ENCODE measurements around the gene PHF2.

Gene PHF2

DNA sequence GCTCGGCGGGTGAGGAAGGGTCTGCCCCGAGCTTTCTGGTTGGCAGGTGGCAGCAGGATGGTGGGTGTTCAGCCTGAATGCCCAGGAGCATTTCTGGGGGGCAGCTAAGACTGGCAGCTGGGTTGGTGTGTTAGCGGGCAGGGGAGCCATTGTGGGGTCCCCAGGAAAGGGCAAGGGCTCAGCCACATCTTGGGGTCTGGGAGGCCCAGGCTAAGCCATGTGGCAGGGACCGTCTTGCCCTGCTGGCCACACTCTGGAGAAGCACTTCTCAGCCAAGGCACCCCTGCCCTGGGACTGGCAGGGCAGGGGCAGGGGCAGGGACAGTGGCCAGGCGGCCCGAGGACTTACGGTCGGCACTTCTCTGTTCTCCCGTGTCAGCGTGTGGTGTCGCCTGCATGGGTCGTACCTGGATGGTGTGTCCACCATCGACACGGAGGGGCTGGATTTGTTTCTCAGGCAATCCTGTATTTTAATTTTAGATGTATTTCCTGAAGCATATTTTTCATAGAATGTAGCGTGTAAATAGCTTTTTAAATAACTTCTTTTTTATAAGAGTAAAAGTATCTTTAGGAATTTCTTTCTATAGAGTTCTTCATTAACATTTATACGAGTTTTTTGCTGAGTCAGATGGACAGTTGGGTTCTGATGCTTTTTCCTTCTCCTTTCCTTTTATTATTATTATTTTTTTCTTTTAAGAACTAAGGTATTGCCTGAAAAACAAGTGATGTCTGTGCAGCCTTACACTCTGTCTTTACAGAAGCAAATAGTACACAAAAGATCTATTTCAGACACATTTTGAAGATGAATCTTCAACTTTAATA, 102.0 kb downstream of the PHF2 start:
- DNase-seq (ENCODE audit: low read depth), result no peak

DNA sequence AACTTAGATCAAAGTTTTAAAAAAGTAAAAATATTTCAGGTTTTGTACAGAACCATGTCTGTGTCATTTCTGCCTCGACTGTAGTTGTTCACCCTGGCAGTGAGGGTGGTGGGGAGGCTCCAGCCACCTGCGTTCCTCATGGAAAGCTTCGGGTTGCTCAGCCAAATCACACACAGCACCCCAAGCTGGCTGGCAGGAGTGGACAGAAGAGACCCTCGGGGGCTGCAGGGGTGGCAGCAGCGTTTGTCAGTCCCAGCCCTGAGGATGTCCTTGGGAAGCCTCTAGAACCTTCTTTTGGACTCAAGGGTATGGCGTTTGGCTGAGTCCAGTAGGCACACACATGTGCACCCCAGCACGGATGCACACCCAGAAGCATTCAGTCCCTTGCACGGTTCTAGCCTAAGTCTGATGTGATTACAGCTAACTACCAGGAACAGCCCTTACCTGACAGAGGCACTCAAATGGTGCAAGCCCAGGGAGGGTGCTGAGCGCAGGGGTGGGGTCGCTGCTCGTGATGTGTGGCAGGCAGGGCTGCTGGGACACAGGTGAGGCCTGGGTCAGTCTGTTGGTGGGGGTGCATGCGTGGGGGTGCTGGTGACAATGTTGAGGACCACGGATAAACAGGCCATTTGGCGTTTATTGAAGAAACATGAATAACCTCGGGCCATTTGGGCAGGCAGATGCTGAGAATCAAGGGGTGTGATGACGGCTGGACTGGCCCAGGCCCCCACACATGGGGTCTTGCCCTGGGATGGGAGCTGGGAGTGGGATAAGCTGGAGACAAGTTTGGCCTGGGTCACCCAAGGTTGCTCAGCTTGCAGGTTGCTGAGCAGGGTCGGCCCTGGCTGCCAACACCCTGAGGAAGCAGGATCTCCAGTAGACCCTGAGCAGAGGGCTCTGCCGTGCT, 103.4 kb downstream of the PHF2 start:
- no peak for DNase-seq (ENCODE audit: low read depth)

DNA sequence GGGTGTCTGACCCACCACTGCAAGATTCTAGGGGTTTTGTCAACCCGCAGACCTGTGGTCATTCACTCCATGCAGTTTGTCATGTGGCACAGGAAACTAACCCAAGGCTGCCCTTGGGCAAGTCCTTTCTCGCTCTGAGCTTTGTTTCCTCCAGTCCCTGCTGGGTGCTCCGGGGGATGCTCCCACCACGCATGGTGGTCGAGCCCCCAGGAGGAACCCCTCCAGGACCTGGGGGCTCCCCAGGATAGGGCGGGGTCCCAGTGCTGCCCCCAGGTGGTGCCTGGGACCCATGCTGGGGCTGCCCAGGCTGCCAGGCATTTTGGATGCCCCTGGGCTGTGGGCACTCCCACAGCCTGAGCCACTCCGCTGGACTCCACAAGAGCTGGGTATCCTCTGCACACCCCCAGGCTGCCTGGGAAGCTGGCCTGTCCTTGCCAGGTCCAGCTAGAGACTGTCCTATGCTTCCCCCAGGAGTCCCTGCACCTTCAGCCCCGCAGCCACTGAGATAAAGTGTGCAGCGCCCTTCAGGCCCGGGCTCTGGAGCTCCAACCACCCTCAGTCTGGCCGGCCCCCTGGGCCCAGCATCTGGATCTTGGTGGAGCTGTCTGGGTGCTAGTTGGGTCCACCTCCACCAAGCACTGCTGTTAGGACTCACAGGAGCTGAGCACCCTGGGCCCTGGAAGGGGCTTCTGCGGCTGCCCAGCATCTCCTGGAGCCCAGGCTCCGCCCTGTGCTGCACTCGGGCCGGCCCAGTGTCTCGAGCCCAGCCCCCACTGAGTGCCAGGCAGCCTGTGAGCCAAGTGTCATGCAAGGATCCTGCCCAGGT, 104.3 kb downstream of the PHF2 start:
- no peak for DNase-seq (ENCODE audit: low read depth)

DNA sequence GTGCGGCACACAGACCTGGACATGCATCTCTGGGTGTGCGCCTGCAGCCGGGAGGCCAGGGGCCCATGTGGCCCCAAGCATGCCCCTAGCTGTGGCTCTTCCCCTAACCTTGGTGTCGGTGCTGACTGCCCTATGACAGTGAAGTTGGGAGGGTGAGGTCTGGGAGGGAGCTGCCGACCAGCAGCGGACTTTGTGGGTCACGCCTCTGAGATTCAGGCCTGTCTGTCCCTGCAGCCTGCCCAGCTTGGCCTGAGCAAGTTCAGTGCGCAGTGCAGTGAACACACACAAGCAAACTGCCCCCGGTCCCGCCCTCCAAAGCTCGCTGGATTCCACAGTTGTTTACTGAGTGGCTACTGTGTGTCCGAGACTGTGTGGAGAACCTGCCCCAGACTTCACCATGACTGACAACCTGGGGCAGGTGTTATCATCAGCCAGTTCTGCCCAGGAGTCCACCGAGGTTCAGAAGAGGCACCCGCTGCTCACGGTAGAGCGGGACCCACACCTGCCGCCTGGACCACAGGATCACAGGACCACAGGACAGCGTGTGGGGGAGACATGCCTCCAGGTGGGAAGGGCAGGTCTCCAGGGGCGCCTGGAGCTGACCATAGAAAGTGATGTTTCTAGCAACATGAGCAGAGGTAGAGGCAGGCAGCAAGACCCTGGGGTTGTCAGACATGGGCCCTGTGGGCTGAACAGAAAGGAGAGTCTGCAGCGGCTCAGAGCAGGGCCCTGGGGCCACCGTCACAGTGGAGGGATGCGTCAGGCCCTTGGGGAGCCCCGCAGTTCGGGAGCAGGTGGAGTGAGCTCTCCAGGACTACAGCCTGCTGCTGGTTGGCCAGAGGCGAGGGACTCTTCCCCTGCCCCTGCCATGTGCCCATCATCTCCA, 105.1 kb downstream of the PHF2 start:
- no peak for DNase-seq (ENCODE audit: low read depth)

DNA sequence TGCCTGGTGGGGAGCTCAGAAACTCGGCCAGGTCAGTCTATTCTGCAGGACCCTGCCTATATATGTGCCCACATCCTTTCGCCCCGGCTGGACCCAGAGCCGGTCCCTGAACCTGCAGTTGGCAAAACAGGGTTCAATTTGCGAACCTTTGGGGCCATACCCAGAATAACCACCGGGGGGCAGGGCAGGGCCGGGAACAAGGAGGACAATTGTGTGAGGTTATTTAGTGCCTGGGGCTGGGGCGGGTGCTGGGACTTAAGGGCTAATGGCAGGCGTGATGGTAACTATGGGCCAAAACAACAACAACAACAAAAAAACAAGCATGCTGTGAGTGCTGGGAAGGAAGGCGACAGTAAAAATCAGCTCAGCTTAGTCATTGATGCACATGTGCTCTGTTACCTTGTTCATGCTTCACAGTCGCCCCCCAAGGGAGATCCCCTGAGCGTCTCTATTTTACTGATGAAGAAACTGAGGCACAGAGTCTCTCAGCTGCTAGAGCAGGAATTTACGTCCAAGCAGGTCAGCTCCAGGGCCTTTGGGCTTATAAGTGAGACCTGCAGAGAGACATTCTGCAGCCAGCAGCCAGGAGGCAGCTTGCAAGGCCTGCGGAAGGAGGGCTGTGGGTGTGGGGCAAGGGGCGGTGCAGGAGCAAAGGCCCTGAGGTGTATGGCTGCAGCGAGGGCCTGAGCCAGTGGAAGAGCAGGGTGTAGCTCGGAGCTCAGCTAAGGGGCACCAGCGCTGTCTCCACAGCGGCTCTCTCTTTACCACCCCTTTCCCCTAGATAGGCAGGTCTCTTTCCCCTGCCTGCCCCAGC, 106.0 kb downstream of the PHF2 start:
- DNase-seq (ENCODE audit: low read depth), result no peak

DNA sequence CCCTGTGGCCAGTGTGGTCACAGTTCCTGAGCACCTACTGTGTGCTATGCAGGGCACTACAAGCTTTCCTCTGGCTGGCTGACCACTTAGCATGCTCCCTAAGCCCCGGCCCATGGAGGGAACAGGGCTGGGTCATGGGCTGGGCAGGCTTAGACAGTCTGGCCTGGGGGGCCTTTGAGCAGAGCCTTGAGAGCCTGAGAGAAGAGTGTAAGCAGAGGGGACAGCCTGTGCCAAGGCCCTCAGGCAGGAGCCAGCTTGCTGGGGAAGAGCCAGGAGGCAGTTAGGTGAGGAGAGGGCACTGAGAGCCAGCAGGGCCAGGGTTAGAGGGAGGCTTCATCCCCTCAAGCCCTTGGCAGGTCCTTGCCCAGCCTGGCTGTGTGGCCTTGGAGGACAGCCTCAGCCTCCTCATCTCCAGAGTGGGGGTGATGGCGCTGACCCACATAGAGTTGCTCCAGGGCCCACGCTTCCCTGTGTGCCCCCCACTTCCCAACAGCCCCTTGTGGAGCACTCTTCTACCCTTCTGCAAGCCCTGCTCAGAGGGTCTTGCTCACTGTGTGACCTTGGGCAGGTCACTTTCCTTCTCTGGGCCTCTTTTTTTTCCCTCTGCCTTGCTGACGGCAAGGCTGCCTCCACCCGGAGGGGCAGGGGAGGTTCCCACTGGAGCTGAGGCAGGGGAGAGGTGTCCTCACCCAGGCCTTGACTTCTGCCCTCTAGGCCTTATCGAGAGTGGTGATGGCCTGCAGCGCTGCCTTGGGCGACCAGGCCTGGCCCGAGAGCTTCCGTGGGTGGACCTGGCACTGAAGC, 107.1 kb downstream of the PHF2 start:
- no peak for DNase-seq (ENCODE audit: low read depth)

DNA sequence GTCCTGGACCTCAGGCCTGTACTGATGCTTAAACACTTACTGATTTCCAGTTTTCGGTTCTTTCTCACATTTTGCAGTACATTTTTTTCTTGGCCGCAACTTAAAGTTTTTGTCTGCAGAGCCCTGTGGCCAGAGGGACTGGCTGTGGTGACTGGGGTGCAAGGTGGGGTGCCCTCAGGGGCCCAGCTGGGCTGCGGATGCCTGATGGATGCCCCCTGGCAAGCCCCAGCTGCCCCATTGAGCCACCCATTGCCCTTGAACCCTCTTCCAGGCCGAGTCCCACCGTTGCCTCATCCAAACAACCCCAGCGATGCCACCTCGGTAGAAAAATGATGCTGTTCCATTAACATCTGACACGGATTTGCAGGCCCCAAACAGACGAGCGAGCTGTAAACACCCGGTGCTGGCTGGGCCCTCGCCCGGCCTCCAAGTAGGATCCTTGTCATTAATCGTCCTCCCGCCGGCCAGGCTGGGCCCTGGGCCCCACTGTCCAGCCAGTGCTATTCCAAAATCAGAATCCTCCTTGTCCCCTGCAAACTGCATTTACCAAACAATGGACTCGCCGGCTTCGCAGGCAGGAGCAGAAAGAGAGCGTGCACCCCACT, 107.9 kb downstream of the PHF2 start:
- DNase-seq (ENCODE audit: low read depth), result no peak

DNA sequence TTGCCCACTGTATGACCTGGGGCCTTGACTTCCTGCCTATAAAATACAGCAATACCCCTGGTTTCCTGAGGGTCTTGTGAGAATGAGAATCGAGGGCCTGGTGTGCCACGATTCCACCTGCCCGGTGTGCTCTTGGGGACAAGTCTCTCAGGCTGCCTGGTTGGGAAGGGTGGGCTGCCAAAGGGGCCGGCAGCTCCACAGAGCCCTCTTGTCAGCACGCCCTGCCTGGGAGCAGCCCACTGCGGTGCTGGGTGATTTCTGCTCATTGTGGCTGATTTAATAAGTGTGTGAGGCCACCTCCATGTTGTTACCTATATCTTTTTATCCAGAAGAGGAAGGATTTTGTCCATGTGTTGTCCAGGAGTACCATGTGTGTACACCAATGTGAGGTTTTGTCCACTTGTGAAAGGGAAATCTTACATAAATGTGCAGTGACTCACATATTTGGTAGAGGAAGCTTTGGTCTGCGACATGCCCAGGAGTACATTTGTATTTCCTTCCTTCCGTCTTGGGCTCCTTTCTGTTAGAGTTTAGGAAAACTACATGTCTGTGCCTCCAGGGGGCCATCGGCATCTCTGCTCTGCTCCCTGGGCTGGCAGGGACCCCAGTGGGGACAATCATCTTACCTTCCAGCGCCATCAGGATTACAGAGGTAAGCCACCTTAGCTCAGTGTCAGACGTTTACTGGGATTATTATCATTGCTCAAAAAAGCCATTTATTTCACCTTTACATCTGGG, 108.6 kb downstream of the PHF2 start:
- DNase-seq (ENCODE audit: low read depth), result no peak

DNA sequence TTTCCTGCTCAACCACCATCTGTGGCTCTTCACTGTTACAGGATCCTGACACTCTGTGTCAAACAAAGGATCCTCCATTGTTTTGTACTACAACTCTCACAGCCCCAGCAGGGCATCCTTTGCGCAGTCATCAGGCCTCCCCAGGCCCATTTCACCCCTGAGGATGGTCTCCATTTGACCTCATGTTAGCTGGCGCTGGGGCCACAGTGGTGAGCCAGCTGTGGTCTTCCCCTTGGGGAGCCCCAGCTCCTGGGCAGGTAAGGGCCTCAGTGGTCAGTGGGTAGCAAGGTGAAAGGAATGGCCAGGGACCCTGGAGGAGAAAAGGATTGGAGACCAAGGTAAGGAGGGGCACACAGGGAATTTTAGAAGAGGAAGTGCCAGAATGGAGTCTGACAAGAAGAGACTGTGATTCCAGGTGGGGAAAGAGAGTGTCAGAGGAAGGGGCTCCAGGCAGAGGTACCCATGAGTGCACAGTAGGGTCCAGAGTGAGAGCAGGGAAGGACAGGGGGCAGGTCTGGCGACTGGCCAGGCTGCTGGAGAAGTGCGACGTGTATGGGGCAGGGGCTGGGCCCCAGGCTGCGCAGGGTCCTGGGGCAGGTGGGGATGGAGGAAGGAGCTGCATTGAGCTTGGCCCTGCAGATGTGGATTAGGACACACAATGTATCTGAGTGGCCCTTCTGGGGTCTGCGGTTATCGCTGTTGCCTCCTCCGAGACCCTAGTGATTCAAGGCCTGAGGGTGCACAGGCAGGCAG, 109.9 kb downstream of the PHF2 start:
- DNase-seq (ENCODE audit: low read depth), result no peak

DNA sequence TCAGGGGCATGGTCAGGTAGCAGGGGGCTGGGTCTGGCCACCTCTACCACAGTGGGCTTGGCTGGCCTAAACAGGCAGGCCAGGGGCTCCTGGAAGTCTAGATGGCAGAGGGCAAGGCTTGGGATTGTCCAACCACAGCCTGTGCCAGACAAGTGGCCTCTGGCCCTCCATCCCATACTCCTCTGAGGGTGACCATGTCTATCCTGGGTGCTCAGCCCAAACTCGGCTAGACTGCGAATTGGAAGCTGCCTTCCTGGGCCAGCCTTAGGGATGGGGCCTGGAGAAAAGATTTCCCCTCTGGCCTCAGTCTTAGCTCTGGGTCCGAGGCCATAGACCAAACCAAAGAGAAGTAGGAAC, 110.5 kb downstream of the PHF2 start:
- no peak for DNase-seq (ENCODE audit: low read depth)

DNA sequence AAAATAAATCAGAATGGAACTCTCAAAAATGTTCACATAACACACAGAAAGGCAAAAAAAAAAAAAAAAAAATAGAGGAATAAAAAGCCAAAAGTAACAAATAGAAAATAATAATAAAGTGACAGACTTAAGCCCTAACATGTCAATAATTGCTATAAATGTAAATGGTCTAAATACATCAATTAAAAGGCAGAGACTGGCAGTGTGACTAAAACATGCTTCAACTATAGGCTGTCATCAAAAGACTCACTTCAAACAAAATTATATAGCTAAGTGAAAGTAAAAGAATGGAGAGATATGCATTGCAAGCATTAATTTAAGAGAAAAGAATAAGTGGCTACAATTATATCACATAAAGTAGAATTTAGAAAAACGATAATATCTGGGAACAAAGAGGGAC, 114.2 kb downstream of the PHF2 start:
- DNase-seq (ENCODE audit: low read depth), result no peak

DNA sequence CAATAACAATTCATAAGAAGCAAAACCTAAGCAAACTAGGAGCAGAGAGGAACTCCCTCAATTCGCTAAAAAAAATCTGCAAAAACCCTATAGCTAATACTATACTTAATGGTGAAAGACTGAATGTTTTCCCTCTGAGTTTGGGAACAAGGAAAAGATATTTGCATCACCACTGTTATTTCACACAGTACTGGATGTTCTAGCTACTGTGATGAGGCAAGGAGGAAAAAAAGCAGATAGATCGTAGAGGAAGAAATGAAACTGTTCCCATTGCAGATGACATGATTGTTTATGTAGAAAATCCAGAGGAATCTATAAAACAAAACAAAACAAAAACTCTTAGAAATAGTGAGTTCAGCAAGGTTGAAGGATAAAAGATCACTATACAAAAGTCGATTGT, 116.7 kb downstream of the PHF2 start:
- no peak for DNase-seq (ENCODE audit: low read depth)

DNA sequence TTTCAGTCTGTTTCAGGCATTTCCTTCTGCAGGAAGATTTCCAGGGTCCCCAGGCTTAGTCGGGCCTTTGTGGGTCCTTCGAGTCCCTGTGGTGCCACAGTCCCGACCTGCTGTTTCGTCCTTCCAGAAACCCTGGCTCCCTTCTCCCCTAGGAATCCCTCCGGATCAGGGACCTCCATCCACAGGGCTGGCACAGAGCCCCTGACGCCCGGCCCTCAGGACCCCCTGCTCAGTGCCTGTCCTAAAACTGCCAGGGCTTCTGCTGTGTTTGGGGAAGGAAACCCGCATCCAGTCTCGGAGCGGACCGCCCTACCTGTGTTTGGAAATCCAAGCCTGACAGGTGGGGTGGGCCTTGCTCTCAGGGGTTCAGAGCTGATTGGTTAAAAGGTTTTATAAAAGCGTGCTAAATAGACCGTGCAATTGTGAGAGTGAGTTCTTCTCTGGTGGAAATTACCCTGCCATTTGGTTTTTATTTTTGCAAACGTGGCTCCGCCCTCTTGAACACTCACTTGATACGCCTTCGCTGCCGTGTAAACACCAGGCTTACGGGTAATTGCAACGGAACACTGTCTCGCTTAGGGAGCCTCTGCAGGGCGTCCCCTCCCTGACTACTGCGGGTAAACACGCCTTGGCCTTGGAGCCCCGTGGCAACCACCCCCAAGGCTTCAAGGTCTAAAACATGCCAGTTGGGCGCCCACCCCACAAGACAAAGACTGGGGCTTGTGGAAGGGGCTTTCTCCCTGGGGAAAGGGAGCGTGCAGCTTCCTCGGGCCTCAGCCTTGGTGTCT, 121.2 kb downstream of the PHF2 start:
- no peak for DNase-seq (ENCODE audit: low read depth)

DNA sequence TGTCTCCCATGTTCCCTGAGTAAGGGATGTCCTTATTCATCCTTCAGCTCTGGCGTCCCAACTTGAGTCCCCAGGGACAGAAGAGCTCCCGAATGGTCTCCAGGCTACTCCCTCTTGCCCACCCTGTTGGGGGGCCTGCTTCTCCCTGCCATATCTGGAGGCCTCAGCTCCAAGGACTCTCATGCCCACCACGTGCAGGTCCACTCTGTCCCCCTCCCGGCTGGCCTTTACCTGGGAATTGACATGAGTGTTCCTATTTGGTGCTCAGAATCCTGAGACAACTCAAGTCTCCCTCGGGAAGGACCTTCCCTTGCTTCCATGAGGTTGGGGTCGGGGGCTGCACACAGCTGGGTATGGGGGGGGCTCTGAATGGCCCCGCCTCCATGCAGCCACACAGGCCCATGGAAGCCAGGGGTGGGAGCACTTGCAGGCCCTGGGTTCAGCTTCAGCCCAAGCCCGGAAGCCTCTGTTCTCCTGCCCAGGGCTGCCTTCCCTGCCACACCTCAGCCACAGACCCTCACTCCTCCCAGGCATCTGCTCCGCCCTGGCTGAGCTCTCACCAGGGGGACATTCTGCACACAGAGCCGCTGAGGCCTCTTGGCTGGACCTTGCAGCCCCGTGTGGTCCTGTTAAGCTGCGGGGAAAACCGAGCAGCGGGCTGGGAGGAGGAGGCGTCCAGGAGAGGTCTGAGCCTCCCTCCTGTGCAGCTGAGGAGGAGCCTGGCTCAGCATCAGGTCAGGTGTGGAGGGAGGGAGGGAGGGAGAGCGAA, 121.9 kb downstream of the PHF2 start:
- no peak for DNase-seq (ENCODE audit: low read depth)

DNA sequence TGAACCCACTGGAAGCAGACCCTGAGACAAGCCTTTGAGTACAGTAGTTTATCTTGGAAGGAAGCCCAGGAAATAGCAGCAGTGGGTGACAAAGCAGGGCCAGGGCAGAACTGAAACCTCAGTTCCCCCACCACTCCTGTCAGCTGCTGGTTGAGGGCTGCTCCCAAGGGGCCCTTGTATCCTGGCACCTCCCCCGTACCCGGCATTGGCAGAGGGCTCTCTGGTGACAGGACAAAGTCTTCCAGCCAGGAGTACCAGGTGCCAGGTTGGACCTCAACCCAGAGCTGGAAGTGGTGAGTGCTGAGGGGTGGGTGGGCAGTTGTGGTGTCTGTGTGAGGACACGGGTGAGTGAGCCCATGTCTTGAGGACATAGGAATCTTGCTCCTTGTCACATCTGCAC, 123.3 kb downstream of the PHF2 start:
- DNase-seq (ENCODE audit: low read depth), result no peak

DNA sequence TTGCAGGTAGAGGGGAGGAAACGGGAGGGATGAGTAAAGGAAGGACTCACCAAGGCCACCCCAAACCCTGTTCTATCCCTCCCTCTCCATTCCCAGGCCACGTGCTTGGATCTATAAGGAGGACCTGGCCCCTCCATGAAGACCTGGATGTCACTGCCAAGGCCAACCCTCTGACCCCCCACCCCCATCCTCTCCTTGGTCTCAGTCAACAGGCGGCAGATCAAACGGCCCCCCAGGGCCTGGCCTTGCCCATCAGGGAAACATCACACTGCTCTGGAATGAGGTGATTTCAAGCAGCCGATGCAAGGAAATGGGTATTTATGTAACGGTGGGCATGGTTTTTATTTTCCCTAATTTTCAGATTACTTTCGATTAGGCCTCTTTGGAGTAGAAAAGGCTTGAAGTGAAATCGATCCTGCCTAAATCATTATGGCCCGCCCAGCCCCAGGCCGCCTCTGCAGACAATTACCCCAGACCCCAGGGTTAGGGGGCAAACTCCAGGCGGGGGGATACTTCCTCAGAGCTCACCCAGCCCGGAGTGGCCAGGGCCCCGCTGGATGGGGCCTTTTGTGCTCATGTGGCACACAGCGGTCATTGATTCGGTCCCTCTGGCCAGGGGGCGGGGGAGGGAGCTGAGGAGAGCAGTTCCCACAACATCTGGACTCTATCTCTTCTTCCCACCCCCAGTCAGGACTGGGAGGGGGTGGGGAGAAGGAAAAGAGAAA, 125.3 kb downstream of the PHF2 start:
- no peak for DNase-seq (ENCODE audit: low read depth)
